Measurements from ENCODE around the gene RAB6B.

RAB6B gene

GRCh38 chr3:133894353-133895207 lies 1.1 kb downstream of the RAB6B start:
- no peak for DNase-seq

DNA sequence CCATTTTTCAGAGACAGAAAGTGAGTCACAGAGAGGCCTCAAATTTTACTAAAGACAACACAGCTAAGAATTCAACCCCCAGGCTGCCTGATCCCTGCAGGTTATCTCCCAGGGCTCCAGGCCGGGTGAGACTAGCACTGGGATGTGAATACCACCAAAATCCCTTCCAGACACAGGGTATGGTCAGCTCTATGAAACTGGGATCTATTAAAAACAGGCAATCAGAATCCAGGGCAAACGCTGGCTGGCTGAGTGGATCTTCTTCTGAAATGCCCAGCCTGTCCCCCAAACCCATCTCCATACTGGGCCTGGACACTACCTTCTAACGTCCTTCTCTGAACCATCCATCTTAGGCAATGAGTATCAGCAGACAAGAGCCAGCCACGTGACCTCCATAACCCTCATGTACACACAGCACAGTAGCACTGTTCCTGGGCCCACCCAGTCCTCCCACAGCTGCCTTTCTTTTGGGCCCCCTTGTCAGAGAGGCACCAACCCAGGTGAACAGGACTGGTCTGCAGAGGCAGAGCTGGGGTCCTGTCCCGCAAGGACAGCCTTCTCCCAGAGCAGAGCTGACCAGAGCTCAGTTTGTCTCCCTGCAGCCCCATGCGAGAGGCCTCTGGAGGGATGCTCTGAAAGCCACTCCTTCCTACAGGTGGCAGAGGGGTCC lies 1.9 kb downstream of the RAB6B start:
- DNase-seq: no peak

GRCh38 chr3:133892541-133893231 lies 3.0 kb downstream of the RAB6B start:
- no peak for DNase-seq

- DNase-seq: no peak
These were observed 3.9 kb downstream of the RAB6B start for GRCh38 chr3:133891662-133892378.

- DNase-seq: no peak
These were observed 4.6 kb downstream of the RAB6B start for GRCh38 chr3:133890972-133891644.

DNA sequence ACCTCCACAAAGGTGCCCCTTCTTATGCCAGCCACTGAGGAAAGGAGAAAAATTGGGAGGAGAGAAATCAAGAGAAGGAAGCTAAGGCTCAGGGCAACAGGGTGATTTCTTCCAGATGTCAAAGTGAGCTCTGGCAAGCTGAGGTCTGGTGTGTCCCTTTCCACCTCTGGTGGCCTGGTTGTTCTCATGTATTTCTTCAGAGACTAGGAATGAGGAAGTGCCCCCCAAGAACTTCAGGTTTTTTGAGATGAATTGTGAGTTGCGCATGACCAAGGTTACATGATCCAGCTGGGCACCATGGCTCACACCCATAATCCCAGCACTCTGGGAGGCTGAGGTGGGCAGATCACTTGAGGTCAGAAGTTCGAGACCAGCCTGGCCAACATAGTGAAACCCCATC lies 5.6 kb downstream of the RAB6B start:
- no peak for DNase-seq

DNA sequence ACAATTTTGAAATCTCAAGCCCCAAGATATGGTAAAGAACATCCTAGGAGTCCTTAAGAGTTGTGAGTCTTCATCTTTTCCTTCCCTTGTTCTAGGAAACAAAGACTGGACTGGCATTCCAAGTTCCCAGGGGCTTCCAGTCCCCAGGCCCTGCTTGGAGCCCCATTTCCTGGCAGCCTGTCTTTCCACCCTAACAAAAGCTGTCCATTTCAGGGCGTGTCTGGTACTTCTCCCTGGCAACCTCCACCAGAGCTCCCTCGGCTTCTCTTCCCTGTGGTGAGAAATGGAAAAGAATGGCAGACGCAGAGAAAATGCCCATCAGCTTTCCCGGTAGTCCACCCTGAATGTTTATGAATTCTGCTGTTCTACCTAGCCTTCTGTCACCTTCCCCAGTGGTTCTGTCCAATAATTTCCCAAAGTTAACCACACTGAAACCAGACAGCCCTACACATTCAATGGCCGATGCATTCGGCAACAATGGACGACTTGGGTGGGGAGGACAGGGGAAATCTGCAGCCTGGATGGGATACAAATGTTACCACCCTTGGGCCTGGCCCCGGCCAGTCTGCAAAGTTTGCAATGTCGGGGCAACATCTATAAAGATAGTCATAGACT lies 6.8 kb downstream of the RAB6B start:
- DNase-seq: no peak

- no peak for DNase-seq
These were observed 7.6 kb downstream of the RAB6B start for GRCh38 chr3:133887803-133888703.

GRCh38 chr3:133887074-133887802 lies 8.4 kb downstream of the RAB6B start:
- DNase-seq: no peak

- DNase-seq: no peak
These were observed 9.5 kb downstream of the RAB6B start for GRCh38 chr3:133886031-133886722.

- no peak for DNase-seq
These were observed 10.6 kb downstream of the RAB6B start for GRCh38 chr3:133884887-133885711.

GRCh38 chr3:133884054-133884886 lies 11.4 kb downstream of the RAB6B start:
- no peak for DNase-seq

GRCh38 chr3:133883641-133884040 lies 12.0 kb downstream of the RAB6B start:
- DNase-seq: no peak

GRCh38 chr3:133882986-133883586 lies 12.6 kb downstream of the RAB6B start:
- DNase-seq: no peak

DNA sequence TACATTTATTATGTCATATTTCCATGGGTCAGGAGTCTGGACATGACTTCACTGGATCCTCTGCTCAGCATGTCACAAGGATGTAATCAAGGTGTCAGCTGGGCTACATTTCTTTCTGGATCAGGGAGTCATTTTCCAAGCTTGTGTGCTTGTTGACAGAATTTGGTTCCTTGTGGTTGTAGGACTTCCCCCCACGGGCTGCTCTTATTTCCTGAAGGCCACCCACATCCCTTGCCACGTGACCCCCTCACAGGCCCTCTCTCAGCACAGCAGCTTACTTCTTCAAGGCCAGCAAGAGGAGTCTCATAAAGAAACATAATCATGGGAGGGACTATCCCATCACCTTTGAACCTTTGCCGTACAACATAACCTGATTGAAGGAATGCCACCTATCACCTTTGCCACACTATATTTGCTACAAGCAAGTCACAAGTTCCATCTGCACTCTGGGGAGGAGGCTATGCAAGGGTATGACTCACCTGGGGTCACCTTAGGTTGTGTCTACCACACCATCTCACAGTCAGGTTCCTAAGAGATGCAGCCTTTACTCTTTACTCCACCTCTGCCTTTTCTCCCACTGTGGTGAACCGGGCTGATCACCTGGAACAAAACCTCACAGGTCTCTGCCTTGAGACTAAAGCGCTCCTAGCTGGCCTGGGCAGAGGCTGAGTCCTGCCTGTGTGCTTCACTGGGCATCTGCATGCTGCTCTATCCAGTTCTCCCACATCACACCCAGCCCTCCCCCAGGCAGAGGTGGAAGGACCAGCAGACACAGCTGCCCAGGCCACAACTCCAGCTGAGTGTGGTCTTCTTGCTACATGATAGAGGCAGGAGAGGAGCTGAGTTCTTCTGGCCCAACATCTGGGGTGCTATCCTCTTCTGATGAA lies 13.5 kb downstream of the RAB6B start:
- DNase-seq: no peak

DNA sequence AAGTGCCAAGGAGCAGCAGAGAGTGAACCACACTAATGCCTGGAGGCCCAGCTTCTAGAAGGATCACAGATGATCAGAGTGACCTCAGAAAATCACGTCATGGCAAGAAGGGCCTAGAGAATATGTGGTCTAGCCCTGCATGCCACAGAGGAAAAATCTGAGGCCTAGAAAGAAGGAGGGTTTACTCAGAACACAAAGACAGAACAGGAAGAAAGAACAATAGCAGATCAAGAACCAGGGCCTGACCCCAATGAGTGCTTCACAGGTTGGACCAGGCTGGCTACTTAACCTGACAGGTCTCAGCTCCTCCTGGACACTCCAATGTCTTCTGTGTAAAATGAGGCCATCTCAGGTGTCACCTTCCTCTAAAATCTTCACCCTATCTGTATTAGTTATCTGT lies 14.2 kb downstream of the RAB6B start:
- no peak for DNase-seq

Data from fibroblast of skin of scalp (primary cell).